HUDEP-2 (cell line): ENCODE data around the gene CDX4.
"Not testable (repeated sequence)": the region's sequence is repeated elsewhere in the genome, so short reads cannot be mapped to it uniquely, and the experiment has no call there.

ENCODE experiments used
- DNase-seq, 76 experiments: peaks; one replicate each; lab custom pipeline; 2025; ENCODE audit not compliant: unreplicated experiment in 76 of 76; lab: John Stamatoyannopoulos, UW

The CDX4 gene

GRCh38 chrX:73446831-73447230 lies at the start of gene CDX4:
Gene CDX4 (plus strand): TSS chrX:73447053. CDS start chrX:73447254, 201 bp downstream.
- DNase-seq: no peak

GRCh38 chrX:73398185-73398914 lies 48.5 kb upstream of the CDX4 start:
- no peak for DNase-seq

DNA sequence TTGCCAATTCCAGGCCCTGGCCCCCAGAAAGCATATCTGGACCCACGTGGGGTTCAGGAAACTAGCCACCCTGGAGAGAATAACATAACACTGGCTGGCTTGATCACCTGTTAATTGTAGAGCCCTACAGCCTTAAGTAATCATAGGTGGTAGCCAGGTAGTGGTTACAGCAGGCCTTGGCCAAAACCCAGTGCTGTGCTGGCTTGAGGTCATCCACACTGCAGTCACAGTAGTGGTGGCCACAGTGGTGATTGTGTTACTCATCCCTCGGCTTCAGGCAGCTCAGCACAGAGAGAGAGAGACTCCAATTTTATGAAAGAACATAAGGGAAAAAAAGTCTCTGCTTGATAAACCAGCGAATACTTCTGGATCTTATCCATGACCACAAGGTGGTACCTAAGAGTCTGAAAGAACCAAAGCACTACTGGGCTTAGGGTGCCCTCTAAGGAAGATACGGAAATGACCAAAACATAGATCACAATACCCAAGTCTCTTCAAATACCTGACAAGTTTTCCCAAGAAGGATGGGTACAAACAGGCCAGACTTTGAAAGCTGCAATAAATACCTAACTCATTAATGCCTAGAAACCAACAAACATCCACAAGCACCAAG lies 46.6 kb upstream of the CDX4 start:
- no peak for DNase-seq

DNA sequence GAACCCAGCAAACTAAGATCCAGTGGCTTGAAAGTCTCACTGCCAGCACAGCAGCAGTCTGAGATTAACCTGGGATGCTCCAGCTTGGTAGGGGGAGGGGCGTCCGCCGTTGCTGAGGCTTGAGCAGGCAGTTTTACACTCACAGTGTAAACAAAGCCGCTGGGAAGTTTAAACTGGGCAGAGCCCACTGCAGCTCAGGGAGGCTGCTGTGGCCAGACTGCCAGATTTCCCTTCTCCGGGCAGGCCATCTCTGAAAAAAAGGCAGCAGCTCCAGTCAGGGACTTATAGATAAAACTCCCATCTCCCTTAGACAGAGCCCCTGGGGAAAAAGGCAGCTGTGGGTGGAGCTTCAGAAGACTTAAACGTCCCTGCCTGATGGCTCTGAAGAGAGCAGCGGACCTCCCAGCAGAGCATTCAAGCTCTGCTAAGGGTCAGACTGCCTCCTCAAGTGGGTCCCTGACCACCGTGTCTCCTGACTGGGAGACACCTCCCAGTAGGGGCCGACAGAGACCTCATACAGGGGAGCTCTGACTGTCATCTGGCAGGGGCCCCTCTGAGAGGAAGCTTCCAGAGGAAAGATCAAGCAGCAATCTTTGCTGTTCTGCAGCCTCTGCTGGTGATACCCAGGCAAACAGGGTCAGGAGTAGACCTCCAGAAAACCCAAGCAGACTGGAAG lies 45.1 kb upstream of the CDX4 start:
- DNase-seq: no peak

GRCh38 chrX:73412930-73413329 lies 33.9 kb upstream of the CDX4 start:
- no peak for DNase-seq

- peak in 2 of 76 experiments; percentile 0 for DNase-seq
These were observed 500 bp downstream of the CDX4 start for GRCh38 chrX:73447311-73447794.

DNA sequence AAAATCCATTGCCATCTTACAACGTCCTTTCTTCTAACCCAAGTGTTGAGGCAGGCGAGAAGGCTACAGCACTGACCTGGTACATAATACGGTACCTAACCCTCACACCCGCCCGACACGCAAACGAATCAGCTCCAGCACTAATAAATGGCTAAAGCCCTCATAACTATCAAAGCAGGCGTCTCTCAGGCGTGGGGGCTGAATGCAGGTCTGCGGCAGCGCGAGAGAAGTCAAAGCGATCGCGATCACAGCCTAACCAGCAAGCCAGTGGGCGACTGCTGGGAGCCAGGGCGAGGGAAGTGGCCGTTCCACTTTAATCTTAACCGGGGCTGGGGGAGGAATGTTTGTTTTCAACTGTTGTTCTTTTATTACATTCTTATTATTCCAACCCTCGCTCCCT lies 1.5 kb downstream of the CDX4 start:
- no peak for DNase-seq

GRCh38 chrX:73455171-73455570 lies 8.3 kb downstream of the CDX4 start:
- DNase-seq: no peak

GRCh38 chrX:73457306-73457705 lies 10.5 kb downstream of the CDX4 start:
- no peak for DNase-seq

DNA sequence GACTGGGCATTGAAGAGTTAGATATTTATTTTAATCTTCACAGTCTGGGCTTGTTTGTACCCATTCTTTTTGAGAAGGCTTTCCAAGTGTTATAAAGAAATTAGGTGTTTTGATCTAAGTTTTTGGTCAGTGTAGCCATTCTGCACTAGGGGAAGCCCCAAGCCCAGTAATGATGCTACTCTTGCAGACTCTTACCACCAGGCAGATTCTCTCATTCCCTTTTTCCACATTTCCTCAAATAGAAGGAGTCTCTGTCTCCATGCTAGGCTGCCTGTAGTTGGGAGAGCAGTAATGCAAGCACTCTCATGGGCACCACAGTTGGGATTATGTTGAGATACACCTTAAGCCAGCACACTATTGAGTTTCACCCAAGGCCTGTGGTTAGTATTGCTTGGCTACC lies 21.5 kb downstream of the CDX4 start:
- no peak for DNase-seq

- no peak for DNase-seq
These were observed 32.1 kb downstream of the CDX4 start for GRCh38 chrX:73478961-73479360.

DNA sequence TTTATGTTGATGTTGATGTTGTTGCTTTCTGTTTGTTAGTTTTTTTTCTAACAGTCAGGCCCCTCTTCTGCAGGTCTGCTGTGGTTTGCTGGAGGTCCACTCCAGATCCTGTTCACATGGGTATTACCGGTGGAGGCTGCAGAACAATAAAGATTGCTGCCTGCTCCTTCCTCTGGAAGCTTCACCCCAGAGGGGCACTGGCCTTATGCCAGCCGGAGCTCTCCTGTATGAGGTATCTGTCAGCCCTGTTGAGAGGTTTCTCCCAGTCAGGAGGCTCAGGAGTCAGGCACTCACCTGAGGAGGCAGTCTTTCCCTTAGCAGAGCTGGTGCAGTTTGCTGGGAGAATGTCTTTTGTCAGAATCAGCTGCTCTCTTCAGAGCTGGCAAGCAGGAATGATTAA lies 34.7 kb downstream of the CDX4 start:
- DNase-seq: no peak

GRCh38 chrX:73490661-73491060 lies 43.8 kb downstream of the CDX4 start:
- DNase-seq: no peak

DNA sequence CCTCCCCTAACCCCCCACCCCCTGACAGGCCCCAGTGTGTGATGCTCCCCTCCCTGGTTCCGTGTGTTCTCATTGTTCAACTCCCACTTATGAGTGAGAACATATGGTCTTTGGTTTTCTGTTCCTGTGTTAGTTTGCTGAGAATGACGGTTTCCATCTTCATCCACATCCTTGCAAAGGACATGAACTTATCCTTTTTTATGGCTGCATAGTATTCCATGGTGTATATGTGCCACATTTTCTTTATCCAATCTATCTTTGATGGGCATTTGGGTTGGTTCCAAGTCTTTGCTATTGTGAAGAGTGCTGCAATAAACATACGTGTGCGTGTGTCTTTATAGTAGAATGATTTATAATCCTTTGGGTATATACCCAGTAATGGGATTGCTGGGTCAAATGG lies 45.3 kb downstream of the CDX4 start:
- not testable (repeated sequence) for DNase-seq
